Osteocyte (in vitro differentiated cells): ENCODE data around the gene KCNJ11. TPM values are rescaled to one million over a fixed set of nuclear protein-coding genes. Genes with fewer than 3 reads are reported as not detected.

Experiments
- DNase-seq: peaks from one replicate; pipeline ENCODE4 v3.0.0; 2021; ENCODE audit warnings: mixed read lengths; ENCODE audit not compliant: unreplicated experiment; ENCODE audit errors: extremely low spot score
- H3K27ac Mint-ChIP-seq: one replicate; pipeline ENCODE4 v1.8.0; 2021; ENCODE audit warnings: mild to moderate bottlenecking, mixed read lengths; ENCODE audit not compliant: unreplicated experiment
- H3K27me3 Mint-ChIP-seq: one replicate; pipeline ENCODE4 v1.8.0; 2021; ENCODE audit warnings: mixed read lengths; ENCODE audit not compliant: unreplicated experiment
- H3K36me3 Mint-ChIP-seq: one replicate; pipeline ENCODE4 v1.8.0; 2021; ENCODE audit warnings: mixed read lengths; ENCODE audit not compliant: unreplicated experiment
- H3K4me1 Mint-ChIP-seq: one replicate; pipeline ENCODE4 v1.8.0; 2021; ENCODE audit warnings: mixed read lengths; ENCODE audit not compliant: unreplicated experiment
- H3K4me3 Mint-ChIP-seq: one replicate; pipeline ENCODE4 v1.8.0; 2021; ENCODE audit warnings: mild to moderate bottlenecking, moderate library complexity, mixed read lengths; ENCODE audit not compliant: unreplicated experiment
- H3K9me3 Mint-ChIP-seq: one replicate; pipeline ENCODE4 v1.8.0; 2021; ENCODE audit warnings: mixed read lengths; ENCODE audit not compliant: unreplicated experiment
- CTCF ChIP-seq: fragments of 200-600 bp; sonication (generic); IDR thresholded peaks from 2 replicates; pipeline ENCODE4 v1.5.0; 2021; ENCODE audit warnings: antibody characterized with exemption, mild to moderate bottlenecking, moderate library complexity
- total RNA-seq: library from RNA; stranded (reverse); gene quantifications from 2 replicates; pipeline ENCODE4 v1.2.1, GENCODE V29; 2021

KCNJ11 gene
- total RNA-seq, 1 donor from 2014 or later: not detected

GRCh38 chr11:17414317-17414737 is 25.9 kb upstream of the KCNJ11 start:
- no peaks in the 10 kb centered on the region for H3K36me3 Mint-ChIP-seq
- no peak overlapping the region for H3K27ac Mint-ChIP-seq
- no peaks in the 10 kb centered on the region for H3K9me3 Mint-ChIP-seq
- DNase-seq: no peak
- no peak overlapping the region for H3K4me3 Mint-ChIP-seq
- H3K27me3 Mint-ChIP-seq: peaks cover 46% of the 10 kb centered on the region
- no peaks in the 10 kb centered on the region for H3K4me1 Mint-ChIP-seq
- no peak for TF ChIP-seq CTCF

GRCh38 chr11:17413414-17414316 is 25.2 kb upstream of the KCNJ11 start:
- no peak for DNase-seq
- peaks cover 39% of the 10 kb centered on the region for H3K27me3 Mint-ChIP-seq
- no peak overlapping the region for H3K27ac Mint-ChIP-seq
- no peaks in the 10 kb centered on the region for H3K4me1 Mint-ChIP-seq
- no peak overlapping the region for H3K4me3 Mint-ChIP-seq
- no peaks in the 10 kb centered on the region for H3K9me3 Mint-ChIP-seq
- H3K36me3 Mint-ChIP-seq: no peaks in the 10 kb centered on the region
- no peak for TF ChIP-seq CTCF

GRCh38 chr11:17412488-17413180 is 24.2 kb upstream of the KCNJ11 start:
- no peak for DNase-seq
- no peak for TF ChIP-seq CTCF
- H3K36me3 Mint-ChIP-seq: no peaks in the 10 kb centered on the region
- no peak overlapping the region for H3K4me3 Mint-ChIP-seq
- no peaks in the 10 kb centered on the region for H3K4me1 Mint-ChIP-seq
- no peak overlapping the region for H3K27ac Mint-ChIP-seq
- H3K27me3 Mint-ChIP-seq: peaks cover 29% of the 10 kb centered on the region
- no peaks in the 10 kb centered on the region for H3K9me3 Mint-ChIP-seq

- H3K27ac Mint-ChIP-seq: no peak overlapping the region
- no peak for TF ChIP-seq CTCF
- no peaks in the 10 kb centered on the region for H3K9me3 Mint-ChIP-seq
- no peak for DNase-seq
- no peaks in the 10 kb centered on the region for H3K4me1 Mint-ChIP-seq
- no peaks in the 10 kb centered on the region for H3K36me3 Mint-ChIP-seq
- no peak overlapping the region for H3K4me3 Mint-ChIP-seq
- H3K27me3 Mint-ChIP-seq: peaks cover 23% of the 10 kb centered on the region
Measured at GRCh38 chr11:17411418-17411817, 23.0 kb upstream of the KCNJ11 start.
